ENCODE measurements around the gene PRKG1.

The PRKG1 gene

DNA sequence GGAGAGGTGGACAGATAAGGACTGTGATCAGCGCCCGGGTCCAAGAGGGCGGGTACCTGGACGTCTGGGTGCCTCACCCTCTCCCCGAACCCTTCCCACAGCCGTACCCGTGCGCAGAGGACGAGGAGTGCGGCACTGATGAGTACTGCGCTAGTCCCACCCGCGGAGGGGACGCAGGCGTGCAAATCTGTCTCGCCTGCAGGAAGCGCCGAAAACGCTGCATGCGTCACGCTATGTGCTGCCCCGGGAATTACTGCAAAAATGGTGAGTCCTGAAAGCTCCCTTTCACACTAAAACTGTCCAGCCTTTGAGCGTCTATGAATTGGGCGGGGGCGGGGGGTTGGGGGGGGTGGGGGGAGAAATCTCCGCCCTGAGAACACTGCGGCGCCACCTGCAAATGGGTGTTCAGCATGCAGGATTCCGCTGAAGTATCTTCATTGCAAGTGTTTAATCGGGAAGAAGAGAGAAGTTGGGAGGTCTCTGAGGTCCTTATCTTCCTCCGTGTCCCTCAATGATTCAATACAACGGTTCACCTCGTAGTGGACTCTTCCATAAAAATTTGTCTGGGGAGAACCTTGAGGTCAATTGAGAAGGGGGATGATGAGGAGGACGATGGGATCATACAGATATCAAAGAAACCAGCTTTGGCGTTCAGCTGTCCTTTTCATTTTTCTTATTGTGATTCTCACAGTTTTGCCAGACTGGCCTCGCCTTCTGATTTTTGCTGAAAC lies 1240.7 kb downstream of the PRKG1 start:
- Histone ChIP-seq H3K27me3 (ENCODE audit: insufficient read depth, low read depth, severe bottlenecking) (peaks cover 29% of the 10 kb centered on the region), H3K9me3 (ENCODE audit: severe bottlenecking) (no peaks in the 10 kb centered on the region), H3K27ac (no peak overlapping the region), H3K4me3 (ENCODE audit: low read depth, low read length) (no peak overlapping the region), H3K36me3 (no peaks in the 10 kb centered on the region)
- TF ChIP-seq, protein P1, sequence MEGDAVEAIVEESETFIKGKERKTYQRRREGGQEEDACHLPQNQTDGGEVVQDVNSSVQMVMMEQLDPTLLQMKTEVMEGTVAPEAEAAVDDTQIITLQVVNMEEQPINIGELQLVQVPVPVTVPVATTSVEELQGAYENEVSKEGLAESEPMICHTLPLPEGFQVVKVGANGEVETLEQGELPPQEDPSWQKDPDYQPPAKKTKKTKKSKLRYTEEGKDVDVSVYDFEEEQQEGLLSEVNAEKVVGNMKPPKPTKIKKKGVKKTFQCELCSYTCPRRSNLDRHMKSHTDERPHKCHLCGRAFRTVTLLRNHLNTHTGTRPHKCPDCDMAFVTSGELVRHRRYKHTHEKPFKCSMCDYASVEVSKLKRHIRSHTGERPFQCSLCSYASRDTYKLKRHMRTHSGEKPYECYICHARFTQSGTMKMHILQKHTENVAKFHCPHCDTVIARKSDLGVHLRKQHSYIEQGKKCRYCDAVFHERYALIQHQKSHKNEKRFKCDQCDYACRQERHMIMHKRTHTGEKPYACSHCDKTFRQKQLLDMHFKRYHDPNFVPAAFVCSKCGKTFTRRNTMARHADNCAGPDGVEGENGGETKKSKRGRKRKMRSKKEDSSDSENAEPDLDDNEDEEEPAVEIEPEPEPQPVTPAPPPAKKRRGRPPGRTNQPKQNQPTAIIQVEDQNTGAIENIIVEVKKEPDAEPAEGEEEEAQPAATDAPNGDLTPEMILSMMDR (IDR thresholded peaks at IDR 0.05; ENCODE audit: low read depth, low read length) = no peak
- DNase-seq = no peak

DNA sequence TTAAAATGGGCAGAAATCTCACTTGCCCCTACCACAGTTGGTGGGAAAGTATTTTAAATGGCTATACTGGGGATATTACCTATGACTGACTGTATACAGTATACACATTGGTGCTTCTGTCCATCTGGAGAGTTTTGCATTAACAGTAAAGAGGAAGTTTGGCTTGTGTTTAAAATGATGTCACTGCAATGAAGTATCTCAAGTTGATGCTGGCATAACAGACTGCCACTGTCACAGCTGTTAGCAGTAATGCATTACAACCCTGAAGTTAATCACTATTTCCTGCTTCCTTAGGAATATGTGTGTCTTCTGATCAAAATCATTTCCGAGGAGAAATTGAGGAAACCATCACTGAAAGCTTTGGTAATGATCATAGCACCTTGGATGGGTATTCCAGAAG lies 1241.7 kb downstream of the PRKG1 start:
- Histone ChIP-seq H3K27ac (no peak overlapping the region), H3K4me3 (ENCODE audit: low read depth, low read length) (no peak overlapping the region)
- TF ChIP-seq, protein P1 (IDR thresholded peaks at IDR 0.05; ENCODE audit: low read depth, low read length) = no peak

DNA sequence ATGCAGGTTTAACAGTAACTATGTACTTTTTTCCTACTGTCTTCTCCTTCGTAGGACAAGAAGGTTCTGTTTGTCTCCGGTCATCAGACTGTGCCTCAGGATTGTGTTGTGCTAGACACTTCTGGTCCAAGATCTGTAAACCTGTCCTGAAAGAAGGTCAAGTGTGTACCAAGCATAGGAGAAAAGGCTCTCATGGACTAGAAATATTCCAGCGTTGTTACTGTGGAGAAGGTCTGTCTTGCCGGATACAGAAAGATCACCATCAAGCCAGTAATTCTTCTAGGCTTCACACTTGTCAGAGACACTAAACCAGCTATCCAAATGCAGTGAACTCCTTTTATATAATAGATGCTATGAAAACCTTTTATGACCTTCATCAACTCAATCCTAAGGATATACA lies 1242.2 kb downstream of the PRKG1 start:
- H3K27me3 ChIP-seq (ENCODE audit: insufficient read depth, low read depth, severe bottlenecking) = peaks cover 29% of the 10 kb centered on the region
- TF ChIP-seq, protein P1 (IDR thresholded peaks at IDR 0.05; ENCODE audit: low read depth, low read length) = no peak
- DNase-seq = no peak
- H3K9me3 ChIP-seq (ENCODE audit: severe bottlenecking) = no peaks in the 10 kb centered on the region
- H3K4me3 ChIP-seq (ENCODE audit: low read depth, low read length) = no peak overlapping the region
- no peak overlapping the region for H3K27ac ChIP-seq
- H3K36me3 ChIP-seq = no peaks in the 10 kb centered on the region

More for the DNA sequence above, 1241.7 kb downstream of the PRKG1 start:
- no peak for DNase-seq
- no peaks in the 10 kb centered on the region for H3K36me3 ChIP-seq
- peaks cover 29% of the 10 kb centered on the region for H3K27me3 ChIP-seq (ENCODE audit: insufficient read depth, low read depth, severe bottlenecking)
- no peaks in the 10 kb centered on the region for H3K9me3 ChIP-seq (ENCODE audit: severe bottlenecking)

DNA sequence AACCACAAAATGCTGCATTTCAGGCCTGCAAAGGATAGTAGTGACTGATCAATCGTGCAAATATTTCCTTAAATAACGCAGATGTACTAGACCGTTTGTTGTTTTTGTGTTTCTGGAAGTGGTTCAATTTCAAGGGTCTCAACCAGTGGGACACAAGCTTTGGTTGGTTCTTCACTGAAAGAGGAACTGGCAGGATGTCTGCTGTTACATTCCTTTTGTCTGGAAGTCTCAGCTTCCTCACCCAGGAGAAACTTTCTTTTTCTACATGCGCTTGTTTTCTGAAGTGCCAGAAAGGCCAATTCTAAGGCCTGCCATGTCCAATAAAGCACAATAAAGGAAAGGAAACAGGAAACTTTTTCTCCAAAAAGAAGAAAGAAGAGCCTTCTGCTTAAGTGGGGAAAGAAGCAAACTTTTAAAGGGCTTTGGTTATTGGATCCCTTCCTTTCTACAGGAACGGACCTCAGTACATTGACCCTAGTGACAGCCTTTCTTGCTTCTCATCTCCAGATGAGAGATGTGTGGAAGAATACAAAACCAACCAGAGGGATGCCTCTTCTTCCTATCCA lies 1243.9 kb downstream of the PRKG1 start:
- TF ChIP-seq, protein P1 (IDR thresholded peaks at IDR 0.05; ENCODE audit: low read depth, low read length) = no peak
- DNase-seq = no peak
- peaks cover 25% of the 10 kb centered on the region for H3K27me3 ChIP-seq (ENCODE audit: insufficient read depth, low read depth, severe bottlenecking)

DNA sequence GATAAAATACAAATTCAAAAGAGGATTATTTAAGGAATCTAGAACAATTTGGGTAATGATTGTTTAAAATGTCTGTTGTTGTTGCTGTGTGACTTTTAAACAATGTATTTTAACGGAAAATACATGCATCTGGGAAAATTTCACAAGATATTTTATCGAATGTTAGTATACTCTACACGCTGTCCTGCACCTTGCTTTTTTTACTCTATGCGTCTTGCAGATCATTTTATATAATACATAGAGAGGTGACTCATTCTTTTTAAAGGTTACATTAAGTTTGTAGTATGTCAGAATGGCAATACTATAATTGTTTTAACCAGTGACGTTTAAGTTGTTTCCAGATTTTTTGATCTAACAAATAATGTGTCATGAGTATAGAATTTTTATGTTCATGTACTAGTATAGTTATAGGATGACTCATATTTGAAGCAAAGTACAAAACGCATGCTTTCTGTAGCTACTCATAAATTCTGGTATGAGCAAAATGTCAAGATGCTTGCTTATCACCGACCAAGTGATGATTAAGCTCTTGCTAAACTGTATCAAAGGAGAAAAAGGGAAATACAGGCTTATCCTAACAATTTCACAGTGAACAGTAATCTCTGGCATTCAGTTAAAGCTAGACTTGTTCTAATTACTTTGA lies 1244.7 kb downstream of the PRKG1 start:
- Histone ChIP-seq H3K36me3 (no peaks in the 10 kb centered on the region), H3K27me3 (ENCODE audit: insufficient read depth, low read depth, severe bottlenecking) (peaks cover 18% of the 10 kb centered on the region), H3K27ac (no peak overlapping the region), H3K9me3 (ENCODE audit: severe bottlenecking) (no peaks in the 10 kb centered on the region), H3K4me3 (ENCODE audit: low read depth, low read length) (no peak overlapping the region)
- no peak for DNase-seq
- TF ChIP-seq, protein P1 (IDR thresholded peaks at IDR 0.05; ENCODE audit: low read depth, low read length) = no peak

More for the DNA sequence above, 1243.9 kb downstream of the PRKG1 start:
- H3K4me3 ChIP-seq (ENCODE audit: low read depth, low read length) = no peak overlapping the region
- no peak overlapping the region for H3K27ac ChIP-seq
- no peaks in the 10 kb centered on the region for H3K9me3 ChIP-seq (ENCODE audit: severe bottlenecking)
- H3K36me3 ChIP-seq = no peaks in the 10 kb centered on the region

Data from WERI-Rb-1 (cell line).